Stimulated activated naive B cell treated with anti-CD40 and anti-IgM and Interleukin-4, amounts not matched to agents 10 μg/mL and 1 μg/mL and 100 μg/mL, for 72 hours (primary cell): ENCODE results near the gene WDPCP.
A peak's percentile ranks its signal among the peaks of the same experiment; 100 is the strongest.

Source experiments
- ATAC-seq, 2 donors: fragments of 150-1000 bp; cut with Tn5 transposase; replicated peaks; 2 replicates each; pipeline ENCODE4 v1.10.0; 2021; ENCODE audit warnings: moderate library complexity in 1 of 2
- DNase-seq: peaks from one replicate; pipeline ENCODE4 v3.0.0; 2021
- H3K27ac Mint-ChIP-seq: one replicate; pipeline ENCODE4 v1.8.0; 2022; ENCODE audit warnings: mild to moderate bottlenecking, mixed read lengths
- H3K27me3 Mint-ChIP-seq, 2 donors: one replicate each; pipeline ENCODE4 v1.8.0; 2022; ENCODE audit warnings: mixed read lengths in 2 of 2
- H3K36me3 Mint-ChIP-seq, 2 donors: one replicate each; pipeline ENCODE4 v1.8.0; 2022; ENCODE audit warnings: mixed read lengths in 2 of 2, mild to moderate bottlenecking in 1 of 2
- H3K4me1 Mint-ChIP-seq, 2 donors: one replicate each; pipeline ENCODE4 v1.8.0; 2022; ENCODE audit warnings: mixed read lengths in 2 of 2, mild to moderate bottlenecking in 1 of 2
- H3K4me3 Mint-ChIP-seq, 2 donors: one replicate each; pipeline ENCODE4 v1.8.0; 2022; ENCODE audit warnings: mild to moderate bottlenecking in 2 of 2, mixed read lengths in 2 of 2, moderate library complexity in 1 of 2
- H3K9me3 Mint-ChIP-seq, 2 donors: one replicate each; pipeline ENCODE4 v1.8.0; 2022; ENCODE audit warnings: mixed read lengths in 2 of 2, mild to moderate bottlenecking in 1 of 2

WDPCP gene

DNA sequence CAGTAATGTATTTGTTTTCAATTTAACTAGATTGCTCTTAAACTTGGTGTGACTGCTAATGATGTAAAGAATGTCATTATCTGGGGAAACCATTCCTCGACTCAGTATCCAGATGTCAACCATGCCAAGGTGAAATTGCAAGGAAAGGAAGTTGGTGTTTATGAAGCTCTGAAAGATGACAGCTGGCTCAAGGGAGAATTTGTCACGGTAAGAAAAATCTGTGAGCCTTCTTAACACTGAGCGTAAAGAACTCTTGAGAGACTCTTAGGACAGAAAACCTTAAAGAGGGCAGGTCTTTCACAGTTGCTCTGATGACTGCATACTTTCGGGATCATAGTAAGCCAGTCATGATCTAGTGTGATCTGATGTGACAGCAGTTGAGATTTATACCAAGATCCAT, 16.4 kb upstream of the WDPCP start:
- Mint-ChIP-seq H3K36me3 (peaks cover 41 to 53% of the 10 kb centered on the region in 2 donors), H3K27ac (no peak overlapping the region), H3K4me1 (no peaks in the 10 kb centered on the region), H3K27me3 (no peaks in the 10 kb centered on the region), H3K4me3 (no peak overlapping the region), H3K9me3 (peaks cover 0 to 2% of the 10 kb centered on the region in 2 donors)
- ATAC-seq (no peak), DNase-seq (no peak)

DNA sequence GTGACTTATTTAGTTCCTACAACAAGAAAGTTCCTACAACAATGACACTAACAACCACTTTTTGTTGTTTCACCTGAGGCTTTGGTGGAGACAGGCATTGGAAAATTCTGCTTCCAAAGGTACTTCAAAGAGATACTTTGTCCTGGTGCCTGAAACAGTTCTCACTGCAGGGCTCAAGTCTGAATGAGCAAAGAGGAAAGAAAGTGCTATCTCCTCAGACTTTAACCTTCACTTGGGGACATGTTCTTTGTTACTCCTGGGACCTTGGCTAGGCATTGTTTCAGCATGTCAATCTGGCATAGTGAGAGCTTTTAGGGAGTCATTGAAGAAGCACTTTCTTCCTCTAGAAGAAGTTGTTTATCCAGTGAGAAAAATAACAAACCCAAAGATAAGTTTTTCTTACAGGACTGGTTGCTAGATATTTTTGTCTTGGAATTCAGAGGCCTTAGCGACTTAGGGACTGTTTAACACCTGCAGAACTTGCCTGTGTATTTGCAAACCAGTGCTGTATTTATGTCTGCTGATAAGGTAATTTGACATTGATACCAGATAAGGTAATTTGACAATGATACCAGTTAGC, 12.7 kb upstream of the WDPCP start:
- no peak overlapping the region for H3K4me3 Mint-ChIP-seq
- H3K4me1 Mint-ChIP-seq, result peaks cover 0 to 3% of the 10 kb centered on the region in 2 donors
- no peak overlapping the region for H3K27ac Mint-ChIP-seq
- DNase-seq (no peak), ATAC-seq (no peak)
- peaks cover 33 to 44% of the 10 kb centered on the region in 2 donors for H3K36me3 Mint-ChIP-seq
- H3K27me3 Mint-ChIP-seq, result no peaks in the 10 kb centered on the region
- no peaks in the 10 kb centered on the region for H3K9me3 Mint-ChIP-seq

DNA sequence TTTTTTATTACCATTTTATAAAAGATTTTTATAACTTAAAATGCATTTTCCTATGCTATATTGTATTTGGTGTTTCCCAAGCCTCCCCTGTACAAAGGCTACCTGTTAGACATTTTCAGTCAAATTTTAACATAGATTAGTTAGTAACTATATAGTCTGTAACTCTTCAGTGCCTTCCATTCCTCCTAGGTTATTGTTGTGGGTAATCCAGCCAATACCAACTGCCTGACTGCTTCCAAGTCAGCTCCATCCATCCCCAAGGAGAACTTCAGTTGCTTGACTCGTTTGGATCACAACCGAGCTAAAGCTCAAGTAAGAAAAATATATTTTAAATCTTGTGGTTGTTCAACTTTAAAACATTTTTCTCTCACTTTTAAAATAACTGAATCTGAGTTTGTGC, 10.7 kb upstream of the WDPCP start:
- Mint-ChIP-seq H3K36me3 (peaks cover 22 to 32% of the 10 kb centered on the region in 2 donors), H3K4me3 (no peak overlapping the region), H3K27ac (no peak overlapping the region), H3K27me3 (no peaks in the 10 kb centered on the region), H3K9me3 (no peaks in the 10 kb centered on the region), H3K4me1 (peaks cover 3 to 5% of the 10 kb centered on the region in 2 donors)
- no peak for DNase-seq
- no peak for ATAC-seq

DNA sequence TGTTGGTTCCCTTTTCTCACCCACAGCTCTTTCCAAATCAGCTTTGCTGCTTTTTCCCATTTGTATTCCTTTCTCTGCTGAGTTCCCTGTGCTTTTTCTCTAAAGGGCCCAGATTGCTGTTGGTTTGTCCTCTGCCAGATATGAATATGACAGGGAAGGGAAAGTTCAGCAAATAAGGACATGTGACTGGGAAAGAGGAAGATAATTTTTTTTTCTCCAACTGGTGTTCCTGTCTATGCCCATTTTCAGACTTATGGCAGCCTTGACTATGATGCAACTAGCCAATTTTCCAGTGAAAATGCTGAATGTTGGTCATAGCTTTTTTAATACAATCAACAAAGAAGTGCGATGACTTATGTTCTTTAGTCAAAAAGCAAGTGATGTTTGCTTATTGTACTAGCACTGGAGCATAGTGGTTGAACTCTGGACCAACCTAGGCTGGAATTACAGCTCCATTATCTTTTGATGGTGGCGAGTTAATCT, 8.2 kb upstream of the WDPCP start:
- DNase-seq (no peak), ATAC-seq (no peak)
- Mint-ChIP-seq H3K27ac (no peak overlapping the region), H3K36me3 (peaks cover 19 to 28% of the 10 kb centered on the region in 2 donors), H3K4me1 (peaks cover 6 to 14% of the 10 kb centered on the region in 2 donors), H3K9me3 (no peaks in the 10 kb centered on the region), H3K4me3 (no peak overlapping the region), H3K27me3 (no peaks in the 10 kb centered on the region)

DNA sequence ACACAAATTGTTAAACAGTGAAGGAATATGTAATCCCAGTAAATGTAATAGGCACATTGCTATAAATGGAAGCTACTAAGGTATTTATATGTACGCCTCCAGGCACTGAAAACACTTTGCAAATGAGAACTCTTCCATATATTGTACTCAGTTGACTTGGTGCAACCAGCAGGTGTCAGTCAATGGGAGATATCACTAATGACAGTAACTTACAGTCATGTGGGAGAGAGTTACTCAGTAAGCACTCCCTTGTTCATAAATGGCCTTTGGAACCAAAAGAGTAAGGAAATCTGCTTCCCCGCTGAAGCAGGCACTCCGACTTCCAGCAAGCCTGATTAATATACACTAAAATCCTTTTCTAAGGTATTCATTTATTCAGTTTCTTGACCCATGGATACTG, 6.4 kb upstream of the WDPCP start:
- H3K27ac Mint-ChIP-seq, result no peak overlapping the region
- H3K36me3 Mint-ChIP-seq, result peaks cover 11 to 22% of the 10 kb centered on the region in 2 donors
- peaks cover 12 to 24% of the 10 kb centered on the region in 2 donors for H3K4me1 Mint-ChIP-seq
- H3K27me3 Mint-ChIP-seq, result no peaks in the 10 kb centered on the region
- no peak overlapping the region for H3K4me3 Mint-ChIP-seq
- ATAC-seq (no peak), DNase-seq (no peak)
- H3K9me3 Mint-ChIP-seq, result no peaks in the 10 kb centered on the region

DNA sequence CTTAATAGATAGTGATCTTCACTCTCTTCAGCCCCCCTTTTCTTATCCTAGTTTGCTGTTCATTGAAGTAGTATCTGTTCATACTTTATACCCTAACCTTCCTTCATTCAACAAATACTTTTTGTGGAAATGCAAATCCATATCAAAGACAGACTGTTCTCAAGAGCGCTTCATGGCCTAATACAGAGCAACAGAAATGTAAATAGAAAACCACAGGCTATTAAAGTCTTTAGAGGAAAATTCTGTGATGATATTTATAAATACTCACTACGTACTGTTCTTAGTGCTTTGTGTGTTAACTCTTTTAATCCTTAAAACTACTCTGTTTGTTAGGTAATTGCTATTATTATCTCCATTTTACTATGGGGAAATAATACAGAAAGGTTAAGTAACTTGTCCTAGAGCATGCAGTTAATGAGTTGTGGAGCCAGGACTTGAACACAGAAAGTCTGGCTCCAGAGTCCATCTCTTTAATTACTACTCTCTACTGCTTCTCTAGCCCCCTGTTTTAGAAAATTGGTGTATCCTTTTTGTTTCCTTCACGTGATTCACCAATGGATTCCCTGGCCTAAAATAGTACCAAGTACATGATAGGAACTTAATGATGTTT, 3.4 kb upstream of the WDPCP start:
- Mint-ChIP-seq H3K4me1 (peaks cover 20 to 39% of the 10 kb centered on the region in 2 donors), H3K27me3 (no peaks in the 10 kb centered on the region), H3K27ac (no peak overlapping the region), H3K9me3 (no peaks in the 10 kb centered on the region), H3K4me3 (no peak overlapping the region), H3K36me3 (peaks cover 11 to 22% of the 10 kb centered on the region in 2 donors)
- DNase-seq (no peak), ATAC-seq (no peak)

DNA sequence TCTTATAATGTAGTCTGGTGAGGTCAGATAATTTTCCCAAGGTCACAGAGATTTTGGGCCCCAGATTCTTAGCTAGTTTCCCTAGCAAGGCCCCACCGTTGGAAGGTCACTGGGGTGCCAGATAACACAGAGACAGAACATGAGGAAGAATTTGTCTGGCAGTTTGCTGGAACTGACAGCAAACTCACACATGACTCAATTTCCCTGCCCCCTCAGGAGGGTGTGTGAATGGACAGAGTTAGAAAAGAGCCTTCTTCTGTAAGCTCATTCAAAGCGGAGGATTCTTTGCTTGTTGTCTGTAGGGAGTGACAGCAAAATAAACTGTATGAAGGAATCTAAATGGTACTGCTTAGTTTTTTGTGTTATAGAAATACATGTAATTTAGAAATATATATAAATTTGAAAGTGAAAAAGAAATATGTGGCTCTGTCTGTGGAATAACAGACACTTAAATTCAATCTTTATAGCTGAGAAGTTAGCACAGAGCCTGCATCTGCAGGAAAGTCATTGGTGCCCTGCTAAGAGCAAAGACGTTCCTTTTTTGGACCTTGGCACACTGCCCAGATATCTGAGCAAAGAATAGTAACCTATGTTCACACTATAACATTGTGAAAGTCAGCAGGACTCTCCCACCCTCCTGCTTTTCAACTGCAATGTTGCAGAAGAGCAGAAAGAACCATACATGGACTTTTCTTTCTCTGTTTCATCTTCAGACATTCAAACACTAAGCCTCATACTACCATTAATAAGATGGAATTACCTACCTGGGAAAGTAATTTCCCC, 2.5 kb upstream of the WDPCP start:
- Mint-ChIP-seq H3K9me3 (no peaks in the 10 kb centered on the region), H3K4me3 (peak overlapping the region in 1 of 2 donors; percentile 10)
- no peak for ATAC-seq

DNA sequence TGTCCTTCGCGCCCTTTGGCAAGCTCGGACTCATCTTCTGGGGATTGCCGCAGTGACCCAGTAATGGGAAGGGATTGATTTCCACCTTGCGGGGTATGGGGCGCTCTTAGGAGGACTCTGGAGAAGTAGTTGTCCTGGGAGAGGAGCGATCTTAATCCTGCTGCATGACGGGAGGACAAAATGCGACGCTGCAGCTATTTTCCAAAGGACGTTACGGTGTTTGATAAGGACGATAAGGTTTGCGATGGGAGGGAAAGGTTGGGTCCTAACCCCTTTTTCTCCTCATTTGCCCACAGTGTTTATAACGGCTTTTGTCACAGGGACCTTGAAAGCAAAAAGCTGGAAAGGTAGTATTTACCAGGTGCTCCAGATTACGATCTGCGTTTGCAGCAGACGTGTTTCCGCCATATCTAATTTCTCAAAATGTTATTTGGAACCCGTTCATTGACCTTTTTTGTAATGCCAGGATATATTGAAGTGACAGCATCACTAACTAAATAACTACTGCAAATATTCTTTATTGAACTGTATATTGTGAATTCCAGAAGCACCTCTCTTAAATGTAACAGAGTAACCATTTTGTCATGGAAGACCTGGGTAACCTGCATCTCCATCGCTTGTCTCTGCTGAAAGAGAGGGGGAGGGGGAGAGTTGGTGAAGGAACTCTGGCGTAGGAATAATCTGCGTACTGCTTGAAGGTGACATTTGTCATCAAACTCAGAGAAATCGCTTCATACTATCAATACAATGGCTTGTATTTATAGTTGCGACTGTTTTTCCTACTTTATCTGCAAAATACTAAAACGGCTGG, 1.1 kb upstream of the WDPCP start:
- Mint-ChIP-seq H3K36me3 (peaks cover 6 to 14% of the 10 kb centered on the region in 2 donors), H3K27ac (peak overlapping the region; percentile 93), H3K4me1 (peaks cover 18 to 37% of the 10 kb centered on the region in 2 donors), H3K27me3 (no peaks in the 10 kb centered on the region), H3K9me3 (no peaks in the 10 kb centered on the region), H3K4me3 (peak overlapping the region; percentile 95 to 97)
- peak; percentile 1 to 2 for ATAC-seq
- DNase-seq, result no peak

More for the DNA sequence above, 2.5 kb upstream of the WDPCP start:
- peaks cover 6 to 18% of the 10 kb centered on the region in 2 donors for H3K36me3 Mint-ChIP-seq
- H3K4me1 Mint-ChIP-seq, result peaks cover 18 to 41% of the 10 kb centered on the region in 2 donors
- DNase-seq, result no peak
- H3K27me3 Mint-ChIP-seq, result no peaks in the 10 kb centered on the region
- H3K27ac Mint-ChIP-seq, result no peak overlapping the region

DNA sequence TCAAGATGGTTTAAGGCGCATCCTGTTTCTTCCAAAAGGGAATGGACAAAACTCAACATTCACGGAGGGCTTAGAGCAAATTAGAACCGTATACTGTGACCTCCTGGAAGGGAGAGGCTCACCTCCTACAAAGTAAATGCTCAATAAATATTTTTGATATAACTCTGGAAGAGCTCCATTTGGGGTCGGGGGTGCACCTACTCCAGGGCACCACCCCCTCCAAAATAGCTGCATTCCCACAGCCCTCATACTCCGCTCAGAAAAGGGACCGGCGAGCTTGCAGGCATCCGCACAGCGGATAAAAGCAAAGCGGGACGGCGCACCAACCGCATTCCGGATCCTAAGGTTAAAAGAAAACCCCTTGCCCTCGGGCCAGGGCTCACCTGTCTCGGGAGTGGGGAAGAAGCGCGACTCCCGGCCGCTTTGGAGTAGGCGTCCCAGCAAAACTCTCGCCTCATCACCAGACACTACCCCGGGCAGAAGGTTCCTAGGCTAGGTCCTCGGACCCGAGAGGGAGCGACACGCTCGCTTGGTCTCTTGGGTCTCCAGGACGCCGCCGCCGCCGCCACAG, 378 bp downstream of the WDPCP start:
- Mint-ChIP-seq H3K27ac (peak overlapping the region; percentile 93), H3K4me1 (peaks cover 16 to 27% of the 10 kb centered on the region in 2 donors), H3K27me3 (no peaks in the 10 kb centered on the region), H3K9me3 (no peaks in the 10 kb centered on the region), H3K36me3 (peaks cover under 1 to 4% of the 10 kb centered on the region in 2 donors), H3K4me3 (peak overlapping the region; percentile 95 to 97)
- ATAC-seq (peak in 1 of 2 donors; percentile 0), DNase-seq (no peak)

DNA sequence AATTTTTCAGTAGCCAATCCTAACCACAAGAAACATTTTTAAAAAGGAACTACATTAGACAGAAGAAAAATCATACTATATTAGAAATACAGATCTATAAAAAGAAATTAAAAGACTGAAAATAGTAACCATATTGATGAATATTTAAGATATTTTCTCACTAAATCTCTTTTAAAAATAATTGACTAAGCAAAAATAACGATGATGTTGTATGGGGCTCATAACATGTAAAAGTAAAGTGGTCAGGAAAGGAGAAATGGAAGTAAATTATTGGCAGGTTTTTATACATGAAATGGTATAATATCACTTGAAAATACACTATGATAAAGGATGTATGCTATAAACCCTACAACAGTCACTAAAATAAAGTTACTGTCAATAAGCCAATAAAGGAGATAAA, 5.4 kb downstream of the WDPCP start:
- Mint-ChIP-seq H3K27me3 (no peaks in the 10 kb centered on the region), H3K27ac (peak overlapping the region; percentile 6), H3K36me3 (no peaks in the 10 kb centered on the region), H3K4me3 (no peak overlapping the region), H3K4me1 (peaks cover 7 to 33% of the 10 kb centered on the region in 2 donors), H3K9me3 (no peaks in the 10 kb centered on the region)
- no peak for DNase-seq
- no peak for ATAC-seq

DNA sequence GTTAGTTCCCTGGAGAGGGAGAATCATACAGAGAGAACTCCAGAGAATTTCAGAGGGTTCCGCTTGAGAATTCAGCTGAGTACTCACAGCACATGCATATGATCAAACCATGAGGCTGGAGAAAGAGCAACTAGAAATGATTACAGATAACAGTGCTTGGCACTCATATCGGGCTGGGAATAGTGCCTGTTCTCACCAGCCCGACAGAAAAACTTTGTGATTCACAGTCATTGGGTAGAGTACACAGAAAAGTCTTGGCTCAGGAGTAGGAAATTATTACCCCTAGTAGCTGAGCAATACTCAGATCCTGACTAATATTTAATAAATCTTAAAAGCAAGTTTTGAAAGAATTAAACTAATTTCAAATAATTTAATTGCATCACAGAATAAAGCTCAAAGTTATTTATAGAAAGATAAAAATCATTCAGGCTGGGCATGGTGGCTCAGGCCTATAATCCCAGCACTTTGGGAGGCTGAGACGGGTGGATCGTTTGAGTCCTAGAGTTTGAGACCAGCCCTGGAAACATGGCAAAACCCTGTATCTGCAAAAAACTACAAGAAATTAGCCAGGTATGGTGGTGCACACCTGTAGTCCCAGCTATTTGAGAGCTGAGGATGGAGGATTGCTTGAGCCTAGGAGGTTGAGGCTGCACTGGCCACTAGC, 6.8 kb downstream of the WDPCP start:
- ATAC-seq (no peak), DNase-seq (no peak)
- H3K9me3 Mint-ChIP-seq, result no peaks in the 10 kb centered on the region

DNA sequence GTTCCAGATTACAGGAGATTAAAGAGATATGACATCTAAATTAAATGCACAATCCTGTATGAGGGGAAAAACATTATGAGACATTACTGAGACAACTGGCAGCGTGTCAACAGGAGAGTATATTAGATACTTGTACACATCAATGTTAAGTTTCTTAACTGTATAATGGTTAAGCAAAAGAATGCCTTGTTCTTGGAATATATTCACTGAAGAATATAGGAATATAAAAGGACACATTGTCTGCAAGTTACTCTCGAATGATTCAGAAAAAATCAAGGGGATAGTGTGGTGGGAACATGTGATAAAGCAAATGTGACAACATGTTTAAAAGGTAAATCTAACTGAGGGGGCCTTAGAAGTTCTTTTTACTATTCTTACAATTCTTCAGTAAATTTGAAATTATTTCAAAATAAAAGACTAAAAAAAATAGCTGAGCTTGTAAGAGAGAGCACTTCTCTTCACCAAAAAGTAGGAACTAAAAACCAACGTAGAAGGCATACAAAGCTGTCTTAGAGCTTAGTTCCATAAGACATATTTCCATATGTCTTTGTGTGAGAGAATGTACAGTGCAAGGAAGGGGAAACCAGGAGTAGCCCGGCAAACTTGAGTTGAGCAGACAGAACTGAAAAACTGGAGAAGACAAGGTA, 7.5 kb downstream of the WDPCP start:
- DNase-seq (no peak), ATAC-seq (no peak)
- Mint-ChIP-seq H3K27me3 (no peaks in the 10 kb centered on the region), H3K4me1 (peaks cover 2 to 20% of the 10 kb centered on the region in 2 donors), H3K27ac (no peak overlapping the region), H3K4me3 (no peak overlapping the region), H3K9me3 (no peaks in the 10 kb centered on the region), H3K36me3 (no peaks in the 10 kb centered on the region)

More for the DNA sequence above, 6.8 kb downstream of the WDPCP start:
- Mint-ChIP-seq H3K4me1 (peaks cover 2 to 20% of the 10 kb centered on the region in 2 donors), H3K4me3 (no peak overlapping the region), H3K27ac (no peak overlapping the region), H3K27me3 (no peaks in the 10 kb centered on the region), H3K36me3 (no peaks in the 10 kb centered on the region)

DNA sequence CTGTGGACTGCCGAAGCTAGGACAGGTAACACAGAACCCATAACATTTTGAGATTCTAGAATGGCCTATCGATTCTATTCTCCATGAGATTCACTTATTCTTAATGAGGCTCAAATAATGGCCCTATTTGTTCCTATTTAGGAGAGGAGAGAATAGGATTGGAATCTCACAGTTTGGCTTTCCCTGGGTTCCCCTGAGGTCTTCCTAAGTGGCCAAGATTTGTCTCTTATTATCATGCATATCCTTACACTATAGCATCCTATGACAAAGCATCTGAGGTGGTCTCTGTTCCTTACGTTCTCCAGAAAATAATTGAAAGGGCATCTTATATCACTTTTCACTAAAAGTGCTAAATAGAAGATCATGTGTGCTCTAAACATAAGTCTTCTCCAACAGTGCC, 9.5 kb downstream of the WDPCP start:
- Mint-ChIP-seq H3K27ac (no peak overlapping the region), H3K36me3 (peaks cover 4 to 6% of the 10 kb centered on the region in 2 donors), H3K27me3 (no peaks in the 10 kb centered on the region), H3K4me3 (no peak overlapping the region), H3K4me1 (peaks cover 2 to 20% of the 10 kb centered on the region in 2 donors), H3K9me3 (peaks cover 3 to 5% of the 10 kb centered on the region in 2 donors)
- ATAC-seq (no peak), DNase-seq (no peak)
